ENCODE results near the gene NUP210.

NUP210 gene

DNA sequence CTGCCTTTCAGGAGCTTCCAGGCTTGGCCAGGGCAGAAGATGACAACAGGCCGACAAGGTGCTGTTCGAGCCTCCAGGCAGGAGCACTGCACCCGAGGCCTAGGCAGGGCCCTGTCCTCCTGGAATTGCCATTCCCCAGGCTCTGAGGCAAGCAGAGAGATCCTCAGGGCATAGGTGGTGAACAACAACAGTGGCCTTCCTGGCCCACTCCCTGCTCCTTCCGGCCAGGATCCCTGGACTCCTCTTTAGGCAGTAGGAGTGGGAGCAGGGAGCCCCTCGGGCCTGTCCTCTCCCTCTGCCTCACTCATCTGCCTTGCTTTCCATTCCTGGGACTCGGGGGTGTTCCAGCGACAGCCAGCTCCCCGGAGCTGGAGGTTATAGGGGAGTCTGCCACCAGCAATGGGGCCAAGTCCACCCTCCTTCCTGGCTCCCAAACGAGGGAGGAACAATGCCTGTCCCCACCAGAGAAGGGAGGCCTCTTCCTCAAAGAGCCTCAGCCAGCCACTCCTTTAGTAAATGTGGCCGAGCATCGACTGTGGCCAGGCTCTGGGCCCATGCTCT, 135.0 kb downstream of the NUP210 start:
- no peaks in the 10 kb centered on the region for H3K36me3 ChIP-seq (ENCODE audit: insufficient read depth, low read length)
- no peak overlapping the region for H2AFZ ChIP-seq (ENCODE audit: low read depth, low read length)
- H3K27me3 ChIP-seq (ENCODE audit: insufficient read depth, low read length, poor library complexity) = peaks cover 4% of the 10 kb centered on the region
- H3K4me2 ChIP-seq (ENCODE audit: insufficient read depth, low read length) = no peak overlapping the region
- no peak overlapping the region for H3K9ac ChIP-seq (ENCODE audit: low read depth, low read length)
- peaks cover 16% of the 10 kb centered on the region for H3K4me1 ChIP-seq (ENCODE audit: insufficient read depth, low read length)
- H4K20me1 ChIP-seq (ENCODE audit: insufficient read depth, low read length) = no peaks in the 10 kb centered on the region
- TF ChIP-seq EZH2 (IDR thresholded peaks at IDR 0.05; ENCODE audit: borderline replicate concordance, low read depth, low read length, severe bottlenecking) = no peak
- TF ChIP-seq, protein P1, sequence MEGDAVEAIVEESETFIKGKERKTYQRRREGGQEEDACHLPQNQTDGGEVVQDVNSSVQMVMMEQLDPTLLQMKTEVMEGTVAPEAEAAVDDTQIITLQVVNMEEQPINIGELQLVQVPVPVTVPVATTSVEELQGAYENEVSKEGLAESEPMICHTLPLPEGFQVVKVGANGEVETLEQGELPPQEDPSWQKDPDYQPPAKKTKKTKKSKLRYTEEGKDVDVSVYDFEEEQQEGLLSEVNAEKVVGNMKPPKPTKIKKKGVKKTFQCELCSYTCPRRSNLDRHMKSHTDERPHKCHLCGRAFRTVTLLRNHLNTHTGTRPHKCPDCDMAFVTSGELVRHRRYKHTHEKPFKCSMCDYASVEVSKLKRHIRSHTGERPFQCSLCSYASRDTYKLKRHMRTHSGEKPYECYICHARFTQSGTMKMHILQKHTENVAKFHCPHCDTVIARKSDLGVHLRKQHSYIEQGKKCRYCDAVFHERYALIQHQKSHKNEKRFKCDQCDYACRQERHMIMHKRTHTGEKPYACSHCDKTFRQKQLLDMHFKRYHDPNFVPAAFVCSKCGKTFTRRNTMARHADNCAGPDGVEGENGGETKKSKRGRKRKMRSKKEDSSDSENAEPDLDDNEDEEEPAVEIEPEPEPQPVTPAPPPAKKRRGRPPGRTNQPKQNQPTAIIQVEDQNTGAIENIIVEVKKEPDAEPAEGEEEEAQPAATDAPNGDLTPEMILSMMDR (IDR thresholded peaks at IDR 0.05; ENCODE audit: borderline replicate concordance, extremely low read depth, low read length, poor library complexity, severe bottlenecking) = no peak
- H3K79me2 ChIP-seq (ENCODE audit: insufficient read depth, low read length) = no peaks in the 10 kb centered on the region
- peaks cover 23% of the 10 kb centered on the region for H3K9me3 ChIP-seq (ENCODE audit: insufficient read depth, low read length, severe bottlenecking)
- ATAC-seq (ENCODE audit: insufficient read depth, low read depth) (no peak), DNase-seq (no peak)
- no peak overlapping the region for H3K4me3 ChIP-seq (ENCODE audit: low read depth in 1 of 2, low read length in 2 of 2)
- H3K27ac ChIP-seq (ENCODE audit: low read length) = no peak overlapping the region

DNA sequence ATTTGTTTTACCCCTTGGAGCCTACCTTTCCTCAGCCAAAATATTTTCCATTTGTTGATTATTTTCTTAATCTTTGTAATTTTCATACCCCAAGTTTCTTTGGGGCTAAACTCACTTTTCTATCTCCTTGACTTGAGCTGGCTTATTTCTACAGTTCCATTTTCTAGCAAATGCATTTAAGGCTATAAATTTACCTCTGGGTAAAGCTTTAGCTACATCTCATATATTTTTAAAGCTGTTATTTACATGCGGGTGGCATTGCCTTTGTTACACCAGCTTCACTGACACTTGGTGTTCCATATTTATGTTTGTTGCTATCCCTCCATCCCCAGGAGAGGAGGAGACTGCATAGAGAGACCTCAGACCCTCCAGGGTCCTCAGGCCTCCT, 136.3 kb downstream of the NUP210 start:
- TF ChIP-seq, protein P1 (IDR thresholded peaks at IDR 0.05; ENCODE audit: borderline replicate concordance, extremely low read depth, low read length, poor library complexity, severe bottlenecking) = no peak
- TF ChIP-seq EZH2 (IDR thresholded peaks at IDR 0.05; ENCODE audit: borderline replicate concordance, low read depth, low read length, severe bottlenecking) = no peak
- Histone ChIP-seq H2AFZ (ENCODE audit: low read depth, low read length) (no peak overlapping the region), H3K4me2 (ENCODE audit: insufficient read depth, low read length) (0 out of 2 replicates have a peak overlapping the region, but pooled peaks have one; percentile 58), H4K20me1 (ENCODE audit: insufficient read depth, low read length) (no peaks in the 10 kb centered on the region), H3K36me3 (ENCODE audit: insufficient read depth, low read length) (no peaks in the 10 kb centered on the region), H3K9ac (ENCODE audit: low read depth, low read length) (no peak overlapping the region), H3K4me1 (ENCODE audit: insufficient read depth, low read length) (peaks cover 16% of the 10 kb centered on the region), H3K27ac (ENCODE audit: low read length) (no peak overlapping the region), H3K4me3 (ENCODE audit: low read depth in 1 of 2, low read length in 2 of 2) (no peak overlapping the region), H3K79me2 (ENCODE audit: insufficient read depth, low read length) (no peaks in the 10 kb centered on the region), H3K9me3 (ENCODE audit: insufficient read depth, low read length, severe bottlenecking) (peaks cover 23% of the 10 kb centered on the region), H3K27me3 (ENCODE audit: insufficient read depth, low read length, poor library complexity) (peaks cover 4% of the 10 kb centered on the region)
- DNase-seq = no peak
- no peak for ATAC-seq (ENCODE audit: insufficient read depth, low read depth)

DNA sequence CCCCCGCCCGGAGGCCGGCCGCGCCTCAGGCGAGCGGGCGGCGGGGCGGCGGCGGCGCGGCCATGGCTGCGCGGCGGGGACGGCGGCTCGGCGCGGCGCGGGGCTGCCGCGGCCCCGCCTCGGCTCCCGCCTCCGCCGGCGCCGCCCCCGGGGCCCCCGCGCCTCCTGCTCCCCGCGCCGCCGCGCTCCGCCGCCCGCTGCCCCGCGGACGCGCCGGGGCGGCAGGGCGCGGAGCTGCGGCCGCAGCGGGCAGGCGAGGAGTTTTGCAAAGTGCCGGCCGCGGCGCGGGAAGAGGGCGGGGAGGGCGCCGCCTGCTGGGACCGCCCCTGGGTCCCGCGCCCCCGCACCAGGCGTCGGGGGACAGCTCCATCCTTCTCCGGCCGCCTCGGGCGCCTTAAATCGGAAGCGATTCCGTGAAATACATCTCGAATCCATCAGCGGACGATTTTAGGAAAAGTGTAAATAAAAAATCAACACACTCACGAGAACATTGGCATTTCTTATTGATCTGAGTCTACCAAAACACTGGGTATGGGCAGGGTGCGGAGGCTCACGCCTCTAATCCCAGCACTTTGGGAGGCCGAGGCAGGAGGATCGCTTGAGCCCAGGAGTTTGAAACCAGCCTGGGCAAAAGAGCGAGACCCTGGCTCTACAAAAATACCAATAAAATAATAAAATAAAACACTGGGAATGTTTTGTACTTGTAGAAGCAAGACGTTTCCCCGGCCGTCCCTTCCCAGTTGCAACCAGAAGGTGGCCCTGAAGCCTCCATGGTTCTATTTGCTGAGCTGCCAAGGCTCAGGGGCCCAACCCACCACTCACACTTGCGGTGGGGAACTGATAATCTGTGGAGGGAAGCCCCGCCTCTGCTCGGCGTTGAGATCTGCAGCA, 136.9 kb downstream of the NUP210 start:
- H3K9ac ChIP-seq (ENCODE audit: low read depth, low read length) = peak overlapping the region; percentile 42
- H3K27me3 ChIP-seq (ENCODE audit: insufficient read depth, low read length, poor library complexity) = peaks cover 4% of the 10 kb centered on the region
- H3K79me2 ChIP-seq (ENCODE audit: insufficient read depth, low read length) = no peaks in the 10 kb centered on the region
- peak; percentile 50 for DNase-seq
- H4K20me1 ChIP-seq (ENCODE audit: insufficient read depth, low read length) = no peaks in the 10 kb centered on the region
- peaks cover 16% of the 10 kb centered on the region for H3K4me1 ChIP-seq (ENCODE audit: insufficient read depth, low read length)
- TF ChIP-seq, protein P1 (IDR thresholded peaks at IDR 0.05; ENCODE audit: borderline replicate concordance, extremely low read depth, low read length, poor library complexity, severe bottlenecking) = peak; percentile 34
- TF ChIP-seq EZH2 (IDR thresholded peaks at IDR 0.05; ENCODE audit: borderline replicate concordance, low read depth, low read length, severe bottlenecking) = no peak
- H3K27ac ChIP-seq (ENCODE audit: low read length) = no peak overlapping the region
- no peaks in the 10 kb centered on the region for H3K36me3 ChIP-seq (ENCODE audit: insufficient read depth, low read length)
- H3K9me3 ChIP-seq (ENCODE audit: insufficient read depth, low read length, severe bottlenecking) = peaks cover 23% of the 10 kb centered on the region
- H3K4me3 ChIP-seq (ENCODE audit: low read depth in 1 of 2, low read length in 2 of 2) = peak overlapping the region in 1 of 2 experiments; percentile 53; a peak in 2 of 4 replicates
- H3K4me2 ChIP-seq (ENCODE audit: insufficient read depth, low read length) = peak overlapping the region; percentile 58
- peak; percentile 65 for ATAC-seq (ENCODE audit: insufficient read depth, low read depth)
- H2AFZ ChIP-seq (ENCODE audit: low read depth, low read length) = peak overlapping the region; percentile 44
